Activated T-cell treated with anti-CD3 and anti-CD28 coated beads for 4 hours (primary cell): ENCODE data around the gene CBFA2T3.

Experiments used
- DNase-seq: peaks from one replicate; pipeline ENCODE4 v3.0.0-alpha.2; 2020

The CBFA2T3 gene

DNA sequence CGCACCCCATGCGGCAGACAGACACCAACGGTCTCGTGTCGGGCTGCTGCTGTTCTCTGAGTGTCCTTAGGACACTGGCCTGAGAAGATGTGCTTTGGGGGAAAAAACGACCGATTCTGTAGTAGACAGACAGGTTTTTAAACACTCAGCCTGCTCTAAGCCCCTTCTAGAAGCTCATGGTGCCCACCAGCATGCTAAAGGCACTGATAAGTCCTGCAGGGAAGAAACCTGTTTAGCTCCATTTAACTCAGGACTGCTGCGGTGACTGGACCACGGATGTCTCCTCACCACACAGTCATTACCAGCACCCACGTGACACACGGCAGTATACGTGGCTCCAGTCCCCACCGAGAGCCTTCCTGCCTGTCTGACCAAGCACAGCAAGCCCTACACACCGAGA, 146.2 kb downstream of the CBFA2T3 start:
- no peak for DNase-seq

DNA sequence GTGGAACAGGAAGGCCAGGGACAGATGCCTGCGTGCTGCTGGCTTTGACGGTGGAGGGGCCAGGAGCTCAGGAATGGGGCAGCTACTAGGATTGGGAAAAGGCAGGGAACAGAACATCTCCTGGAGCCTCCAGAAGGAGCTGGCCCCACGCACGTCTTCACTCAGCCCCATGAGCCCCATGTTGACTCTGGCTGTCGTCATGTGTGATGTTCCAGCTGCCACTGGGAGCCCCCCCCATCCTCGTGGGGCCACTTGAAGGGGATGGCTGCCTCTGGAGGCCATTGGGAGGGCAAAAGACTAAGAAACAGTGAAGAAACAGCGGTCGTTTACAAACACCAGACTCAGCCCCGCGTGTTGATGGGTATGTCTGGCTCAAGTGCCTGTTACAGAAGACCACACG, 146.7 kb downstream of the CBFA2T3 start:
- no peak for DNase-seq

DNA sequence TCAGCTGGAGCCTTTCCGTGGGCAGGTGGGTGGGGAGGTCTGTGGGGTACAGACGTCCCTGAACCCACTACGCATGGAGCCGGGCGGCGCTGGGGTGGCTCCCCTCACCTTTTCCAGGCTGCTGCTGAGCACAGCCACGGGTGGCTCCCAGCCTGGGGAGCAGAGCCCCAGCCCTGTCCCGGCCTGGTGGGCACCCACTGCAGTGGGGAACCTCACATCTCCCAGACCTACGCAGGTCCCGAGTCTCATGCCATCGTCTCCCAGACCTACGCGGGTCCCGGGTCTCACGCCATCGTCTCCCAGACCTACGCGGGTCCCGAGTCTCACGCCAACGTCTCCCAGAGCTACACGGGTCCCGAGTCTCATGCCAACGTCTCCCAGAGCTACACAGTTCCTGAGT, 148.3 kb downstream of the CBFA2T3 start:
- DNase-seq = no peak

DNA sequence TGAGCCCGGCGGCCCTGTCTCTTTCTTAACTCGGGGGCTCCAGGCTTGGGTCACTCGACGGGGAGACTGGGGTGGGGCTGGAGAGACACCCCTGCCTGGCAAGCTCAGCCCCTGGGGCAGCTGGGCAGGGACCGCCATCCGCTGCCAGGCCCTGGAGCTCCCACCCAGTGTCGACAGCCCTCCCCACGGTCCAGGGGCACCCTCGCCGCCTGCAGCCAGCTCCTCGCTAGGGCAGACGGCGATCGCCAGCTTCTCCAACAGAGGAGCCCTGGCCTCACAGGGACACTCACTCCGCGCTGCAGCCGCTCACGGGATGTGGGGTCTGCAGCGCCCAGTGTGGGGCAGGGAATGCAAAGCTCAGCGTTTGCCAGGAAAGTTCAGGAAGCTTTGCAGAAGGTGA, 149.3 kb downstream of the CBFA2T3 start:
- DNase-seq = no peak

DNA sequence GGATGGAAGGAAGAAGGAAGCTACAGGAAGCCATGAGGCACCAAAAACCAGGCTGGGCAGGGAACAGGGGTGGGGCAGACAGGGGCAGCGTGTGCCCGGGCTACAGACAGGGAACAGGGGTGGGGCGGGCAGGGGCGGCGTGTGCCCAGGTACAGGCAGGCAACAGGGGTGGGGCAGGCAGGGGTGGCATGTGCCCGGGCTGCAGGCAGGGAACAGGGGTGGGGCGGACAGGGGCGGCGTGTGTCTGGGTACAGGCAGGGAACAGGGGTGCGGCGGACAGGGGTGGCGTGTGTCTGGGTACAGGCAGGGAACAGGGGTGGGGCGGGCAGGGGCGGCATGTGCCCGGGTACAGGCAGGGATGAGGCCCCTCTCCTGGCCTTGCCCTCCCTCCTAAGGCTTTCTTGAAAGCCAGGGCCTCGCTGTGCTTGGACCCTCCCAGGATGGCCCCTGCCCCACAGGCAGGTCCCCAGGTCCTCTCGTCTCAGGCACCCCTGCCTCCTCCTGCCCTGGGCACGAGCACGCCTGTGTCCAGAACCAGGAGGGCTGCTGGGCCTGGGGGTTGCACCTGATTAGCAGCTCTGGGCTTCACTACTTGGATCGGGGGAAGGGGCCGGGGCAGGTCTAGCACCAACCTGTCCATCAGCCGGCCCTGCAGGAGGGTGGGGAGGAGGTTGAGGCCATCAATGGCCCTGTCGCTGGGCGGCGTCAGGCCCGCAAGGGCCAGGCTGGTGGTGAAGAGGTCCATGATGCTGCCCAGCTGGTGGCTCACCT, 150.8 kb downstream of the CBFA2T3 start:
- DNase-seq = no peak

DNA sequence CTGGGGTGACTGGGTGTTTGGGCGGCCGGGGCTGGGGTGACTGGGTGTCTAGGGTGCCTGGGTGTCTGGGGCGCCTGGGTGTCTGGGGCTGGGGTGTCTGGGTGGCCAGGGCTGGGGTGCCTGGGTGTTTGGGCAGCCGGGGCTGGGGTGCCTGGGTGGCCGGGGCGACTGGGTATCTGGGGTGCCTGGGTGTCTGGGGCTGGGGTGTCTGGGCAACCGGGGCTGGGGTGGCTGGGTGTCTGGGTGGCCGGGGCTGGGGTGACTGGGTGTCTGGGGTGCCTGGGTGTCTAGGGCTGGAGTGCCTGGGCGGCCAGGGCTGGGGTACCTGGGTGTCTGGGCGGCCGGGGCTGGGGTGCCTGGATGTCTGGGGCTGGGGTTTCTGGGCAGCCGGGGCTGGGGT, 151.9 kb downstream of the CBFA2T3 start:
- no peak for DNase-seq
